ENCODE data around the gene TRIM25.

GRCh38 chr17:56890390-56890789 lies 23.5 kb downstream of the TRIM25 start:
- TF ChIP-seq RAD21 (IDR thresholded peaks at IDR 0.05; ENCODE audit: low read depth) (no peak), SIN3A (IDR thresholded peaks at IDR 0.05; ENCODE audit: low read depth) (no peak), EZH2phosphoT487 (IDR thresholded peaks at IDR 0.05; ENCODE audit: borderline replicate concordance) (no peak), EZH2 (IDR thresholded peaks at IDR 0.05) (no peak), CTCF (IDR thresholded peaks at IDR 0.05 in 2 of 3, conservative IDR thresholded peaks at IDR 0.05 in 1 of 3; ENCODE audit: borderline replicate concordance in 1 of 3, insufficient read depth in 1 of 3, low read depth in 2 of 3, low read length in 2 of 3) (no peak), MAX (IDR thresholded peaks at IDR 0.05) (no peak), YY1 (IDR thresholded peaks at IDR 0.05; ENCODE audit: extremely low read depth, insufficient replicate concordance, low read depth, low read length) (no peak), POLR2AphosphoS5 (IDR thresholded peaks at IDR 0.05; ENCODE audit: low read depth, low read length) (peak; percentile 3; the same call in 1 of the 2 replicates), CEBPB (IDR thresholded peaks at IDR 0.05; ENCODE audit: low read depth) (no peak), POLR2A (IDR thresholded peaks at IDR 0.05; ENCODE audit: borderline replicate concordance, extremely low read depth, insufficient read depth, insufficient read length) (no peak)

Measured in HCT116 (cell line).